Measurements from ENCODE around the gene ADAMTS15.

- TF ChIP-seq POLR2A (IDR thresholded peaks at IDR 0.05) = no peak
- TF ChIP-seq CTCF (IDR thresholded peaks at IDR 0.05 in 8 of 11, conservative IDR thresholded peaks at IDR 0.05 in 3 of 11) = no peak
- no peak for TF ChIP-seq POLR2AphosphoS5 (IDR thresholded peaks at IDR 0.05)
These were observed 15.9 kb downstream of the ADAMTS15 start for GRCh38 chr11:130464291-130464812.
